CD14-positive monocyte (primary cell): Measurements from ENCODE around the gene L3MBTL3. TPM values are rescaled to one million over a fixed set of nuclear protein-coding genes. Genes with fewer than 3 reads are reported as not detected.
A peak's percentile ranks its signal among the peaks of the same experiment; 100 is the strongest.

ENCODE experiments used
- DNase-seq, 3 donors: peaks; one replicate each; pipeline ENCODE4 v3.0.0-alpha.2; 2011 to 2022
- H2AFZ ChIP-seq: 2 replicates; pipeline ENCODE4 v1.6.0; 2012; ENCODE audit warnings: mild to moderate bottlenecking, low read depth, low read length, inconsistent platforms; ENCODE audit not compliant: insufficient read depth, poor library complexity, severe bottlenecking
- H3K27ac ChIP-seq, 2 donors: 1 replicate in 1 of 2; 2 replicates in 1 of 2; pipeline ENCODE4 v1.5.1; 2012 to 2013; ENCODE audit warnings: low read length in 2 of 2, control low read depth in 1 of 2, inconsistent platforms in 1 of 2, low read depth in 1 of 2, mild to moderate bottlenecking in 1 of 2
- H3K27me3 ChIP-seq, 2 donors: one replicate each; pipeline versions ENCODE4 v1.6.0 to v1.6.1; 2011 to 2013; ENCODE audit warnings: low read length in 2 of 2; ENCODE audit not compliant: control insufficient read depth in 2 of 2, insufficient read depth in 2 of 2
- H3K36me3 ChIP-seq, 2 donors: replicated peaks in 1 of 2; 1 replicate in 1 of 2; 2 replicates in 1 of 2; pipeline versions ENCODE4 v1.5.1 to v1.6.1; 2012 to 2013; ENCODE audit warnings: low read length in 2 of 2, control low read depth in 1 of 2, inconsistent platforms in 1 of 2, mild to moderate bottlenecking in 1 of 2; ENCODE audit not compliant: insufficient read depth in 2 of 2, control insufficient read depth in 1 of 2
- H3K4me1 ChIP-seq, 2 donors: 1 replicate in 1 of 2; 2 replicates in 1 of 2; pipeline versions ENCODE4 v1.5.1 to v1.6.1; 2012 to 2013; ENCODE audit warnings: low read length in 2 of 2, control low read depth in 1 of 2, inconsistent platforms in 1 of 2, mild to moderate bottlenecking in 1 of 2, moderate library complexity in 1 of 2; ENCODE audit not compliant: insufficient read depth in 2 of 2, control insufficient read depth in 1 of 2
- H3K4me2 ChIP-seq: replicated peaks from 2 replicates; pipeline ENCODE3; 2012; ENCODE audit warnings: low read length, moderate library complexity, mild to moderate bottlenecking; ENCODE audit not compliant: poor library complexity, severe bottlenecking; ENCODE audit errors: extremely low read depth
- H3K4me3 ChIP-seq, 3 experiments: fragments of 200-600 bp in 1 of 3; sonication (generic) in 1 of 3; replicated peaks in 1 of 3; 1 replicate in 2 of 3; 2 replicates in 1 of 3; pipeline ENCODE4 v1.5.1; 2011 to 2013; ENCODE audit warnings: low read length in 3 of 3, mild to moderate bottlenecking in 3 of 3, control low read depth in 2 of 3, low read depth in 2 of 3, inconsistent platforms in 1 of 3, moderate library complexity in 1 of 3
- H3K79me2 ChIP-seq: 2 replicates; pipeline ENCODE4 v1.6.0; 2012; ENCODE audit warnings: mild to moderate bottlenecking, control low read depth, inconsistent platforms, low read length, moderate library complexity; ENCODE audit not compliant: insufficient read depth
- H3K9ac ChIP-seq: 2 replicates; pipeline ENCODE4 v1.6.0; 2017; ENCODE audit warnings: low read length, mild to moderate bottlenecking; ENCODE audit not compliant: insufficient read depth, poor library complexity, severe bottlenecking
- H3K9me3 ChIP-seq, 2 donors: replicated peaks in 1 of 2; 1 replicate in 1 of 2; 2 replicates in 1 of 2; pipeline versions ENCODE4 v1.5.1 to v1.6.1; 2012 to 2013; ENCODE audit warnings: low read length in 2 of 2, control low read depth in 1 of 2; ENCODE audit not compliant: control insufficient read depth in 1 of 2, insufficient read depth in 1 of 2
- H4K20me1 ChIP-seq: 2 replicates; pipeline ENCODE4 v1.6.0; 2012; ENCODE audit warnings: mild to moderate bottlenecking, low read length, control low read depth, moderate library complexity; ENCODE audit not compliant: insufficient read depth
- H3K27ac Mint-ChIP-seq, 7 donors: one replicate each; pipeline ENCODE4 v1.8.0; 2020; ENCODE audit warnings: mild to moderate bottlenecking in 7 of 7, mixed read lengths in 7 of 7, moderate library complexity in 6 of 7, inconsistent platforms in 2 of 7
- H3K27me3 Mint-ChIP-seq, 3 donors: one replicate each; pipeline ENCODE4 v1.8.0; 2021 to 2022; ENCODE audit warnings: low read depth in 3 of 3, mild to moderate bottlenecking in 3 of 3, mixed read lengths in 3 of 3, moderate library complexity in 3 of 3, inconsistent platforms in 1 of 3
- H3K36me3 Mint-ChIP-seq, 2 donors: one replicate each; pipeline ENCODE4 v1.8.0; 2020; ENCODE audit warnings: mixed read lengths in 2 of 2, inconsistent platforms in 1 of 2, mild to moderate bottlenecking in 1 of 2
- H3K4me1 Mint-ChIP-seq: one replicate; pipeline ENCODE4 v1.8.0; 2020; ENCODE audit warnings: mild to moderate bottlenecking, mixed read lengths
- H3K4me3 Mint-ChIP-seq, 2 donors: one replicate each; pipeline ENCODE4 v1.8.0; 2020; ENCODE audit warnings: mild to moderate bottlenecking in 2 of 2, mixed read lengths in 2 of 2, moderate library complexity in 1 of 2
- H3K9me3 Mint-ChIP-seq, 7 donors: one replicate each; pipeline ENCODE4 v1.8.0; 2020 to 2022; ENCODE audit warnings: mixed read lengths in 7 of 7, mild to moderate bottlenecking in 6 of 7, moderate library complexity in 6 of 7, inconsistent platforms in 2 of 7
- WGBS: methylation state at CpG from one replicate; pipeline ENCODE4 v1.1.5; 2013; ENCODE audit warnings: missing lambda C conversion rate; ENCODE audit not compliant: insufficient coverage; 5-methylcytosine and 5-hydroxymethylcytosine counted together
- intact Hi-C, 2 donors: fragments of 100-400 bp; cut with micrococcal nuclease; formaldehyde crosslinking; loops; one replicate each; pipeline versions ENCODE4 v1.15.0 to v1.15.1; 2023
- polyA plus RNA-seq, 3 donors: library from polyadenylated mRNA; depleted of rRNA in 1 of 3; unstranded in 2 of 3; stranded (reverse) in 1 of 3; fragments of 300-500 nt in 2 of 3; fragments of >200 nt in 1 of 3; fragmentation: Illumina TruSeq in 2 of 3; gene quantifications; 1 replicate in 2 of 3; 2 replicates in 1 of 3; pipeline ENCODE4 v1.2.3, GENCODE V29; 2012 to 2021
- TF ChIP-seq, protein P1 (sequence below): fragments of 200-600 bp; IDR thresholded peaks from one replicate; pipeline ENCODE4 v1.8.0; 2022; ENCODE audit warnings: antibody characterized with exemption, mild to moderate bottlenecking

L3MBTL3 gene
- polyA plus RNA-seq, 3 donors = 2.1 to 8.0 (median 3.7) TPM

DNA sequence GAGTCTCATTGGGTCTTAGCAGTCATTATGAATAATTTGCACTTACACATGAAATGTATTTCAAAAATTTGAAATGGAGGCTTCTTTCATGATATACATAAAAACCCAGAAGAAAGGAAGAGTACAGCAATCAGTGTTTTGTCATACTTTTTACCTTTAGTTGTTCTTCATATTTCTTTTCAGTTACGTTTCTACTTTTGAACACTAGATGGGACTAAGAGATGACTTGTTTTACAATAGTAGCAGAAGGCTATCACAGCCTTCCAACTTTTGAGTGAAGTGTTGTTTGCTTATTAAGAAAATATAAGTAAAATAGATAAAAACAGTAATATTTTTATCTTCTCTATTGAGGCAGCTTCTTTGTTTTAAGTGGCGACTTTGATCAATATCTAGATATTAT, 58.1 kb downstream of the L3MBTL3 start:
- Mint-ChIP-seq H3K27me3 (no peaks in the 10 kb centered on the region), H3K4me3 (no peak overlapping the region), H3K4me1 (peaks cover 11% of the 10 kb centered on the region), H3K36me3 (peaks cover 46 to 48% of the 10 kb centered on the region in 2 donors), H3K27ac (no peak overlapping the region), H3K9me3 (no peaks in the 10 kb centered on the region)
- Histone ChIP-seq H4K20me1 (no peaks in the 10 kb centered on the region), H3K9me3 (no peaks in the 10 kb centered on the region), H3K9ac (no peak overlapping the region), H3K36me3 (peaks cover 28 to 51% of the 10 kb centered on the region in 2 donors), H3K4me2 (no peak overlapping the region), H3K4me1 (no peaks in the 10 kb centered on the region), H3K4me3 (no peak overlapping the region), H3K27ac (no peak overlapping the region), H3K79me2 (no peaks in the 10 kb centered on the region), H3K27me3 (no peaks in the 10 kb centered on the region), H2AFZ (no peak overlapping the region)
- WGBS = no CpG with 5 or more reads among the region's 2 CpGs
- DNase-seq = no peak
- intact Hi-C loops = no loop called here
- TF ChIP-seq, protein P1, sequence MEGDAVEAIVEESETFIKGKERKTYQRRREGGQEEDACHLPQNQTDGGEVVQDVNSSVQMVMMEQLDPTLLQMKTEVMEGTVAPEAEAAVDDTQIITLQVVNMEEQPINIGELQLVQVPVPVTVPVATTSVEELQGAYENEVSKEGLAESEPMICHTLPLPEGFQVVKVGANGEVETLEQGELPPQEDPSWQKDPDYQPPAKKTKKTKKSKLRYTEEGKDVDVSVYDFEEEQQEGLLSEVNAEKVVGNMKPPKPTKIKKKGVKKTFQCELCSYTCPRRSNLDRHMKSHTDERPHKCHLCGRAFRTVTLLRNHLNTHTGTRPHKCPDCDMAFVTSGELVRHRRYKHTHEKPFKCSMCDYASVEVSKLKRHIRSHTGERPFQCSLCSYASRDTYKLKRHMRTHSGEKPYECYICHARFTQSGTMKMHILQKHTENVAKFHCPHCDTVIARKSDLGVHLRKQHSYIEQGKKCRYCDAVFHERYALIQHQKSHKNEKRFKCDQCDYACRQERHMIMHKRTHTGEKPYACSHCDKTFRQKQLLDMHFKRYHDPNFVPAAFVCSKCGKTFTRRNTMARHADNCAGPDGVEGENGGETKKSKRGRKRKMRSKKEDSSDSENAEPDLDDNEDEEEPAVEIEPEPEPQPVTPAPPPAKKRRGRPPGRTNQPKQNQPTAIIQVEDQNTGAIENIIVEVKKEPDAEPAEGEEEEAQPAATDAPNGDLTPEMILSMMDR = no peak

DNA sequence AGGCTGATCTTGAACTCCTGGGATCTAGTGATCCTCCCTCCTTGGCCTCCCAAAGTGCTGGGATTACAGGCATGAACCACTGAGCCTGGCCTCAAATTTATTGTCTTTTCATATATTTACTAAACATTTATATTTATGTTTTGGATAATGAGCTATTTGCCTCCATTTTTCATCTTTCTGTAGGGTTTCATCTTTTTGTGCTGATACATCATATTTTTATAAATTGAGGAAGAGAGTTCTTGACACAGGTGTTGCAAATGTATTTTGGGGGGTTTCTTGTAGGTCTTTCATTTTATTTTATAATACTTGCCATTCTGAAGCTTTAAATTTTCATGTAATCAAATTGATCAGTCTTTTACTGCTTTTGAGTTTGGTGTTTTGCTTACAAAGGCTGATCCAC, 72.4 kb downstream of the L3MBTL3 start:
- Histone ChIP-seq H3K79me2 (no peaks in the 10 kb centered on the region), H3K36me3 (peaks cover 17 to 46% of the 10 kb centered on the region in 2 donors), H2AFZ (no peak overlapping the region), H3K4me2 (no peak overlapping the region), H3K27ac (no peak overlapping the region), H4K20me1 (no peaks in the 10 kb centered on the region), H3K4me1 (no peaks in the 10 kb centered on the region), H3K4me3 (no peak overlapping the region), H3K9ac (no peak overlapping the region), H3K27me3 (no peaks in the 10 kb centered on the region), H3K9me3 (no peaks in the 10 kb centered on the region)
- H3K4me3 Mint-ChIP-seq = no peak overlapping the region
- TF ChIP-seq, protein P1 = no peak
- peaks cover 0 to 1% (median 0%) of the 10 kb centered on the region in 3 donors for H3K27me3 Mint-ChIP-seq
- peaks cover 45 to 58% of the 10 kb centered on the region in 2 donors for H3K36me3 Mint-ChIP-seq
- peaks cover 10% of the 10 kb centered on the region for H3K4me1 Mint-ChIP-seq
- DNase-seq = no peak
- peak overlapping the region in 1 of 7 donors; percentile 37 for H3K27ac Mint-ChIP-seq
- intact Hi-C loops = no loop called here
- H3K9me3 Mint-ChIP-seq = peaks cover 0 to 4% (median 0%) of the 10 kb centered on the region in 7 donors
